Measurements from ENCODE around the gene EPB41.

- TF ChIP-seq CTCF (conservative IDR thresholded peaks at IDR 0.05; ENCODE audit: low read depth in 2 of 2) (no peak), POLR2AphosphoS5 (IDR thresholded peaks at IDR 0.05; ENCODE audit: low read depth) (no peak), EZH2 (IDR thresholded peaks at IDR 0.05; ENCODE audit: low read depth, unreplicated experiment) (no peak), JUNB (IDR thresholded peaks at IDR 0.05; ENCODE audit: unreplicated experiment) (no peak), ZNF114 (CRISPR knock-in tag; IDR thresholded peaks at IDR 0.05) (no peak), NANOG (IDR thresholded peaks at IDR 0.05; ENCODE audit: borderline replicate concordance) (no peak), EZH2phosphoT487 (IDR thresholded peaks at IDR 0.05; ENCODE audit: unreplicated experiment) (no peak), ETS1 (IDR thresholded peaks at IDR 0.05) (no peak)
Observed at GRCh38 chr1:28973596-28974421, 59.4 kb downstream of the EPB41 start.
